GM12878 (cell line): ENCODE results near the gene FAM9C. TPM values are rescaled to one million over a fixed set of nuclear protein-coding genes. Genes with fewer than 3 reads are reported as not detected.

Source experiments
- ATAC-seq: fragments of 200-7000 bp; cut with Tn5 transposase; 3 replicates; pipeline ENCODE4 v1.9.1; 2020; ENCODE audit warnings: mild to moderate bottlenecking, moderate library complexity
- BruUV-seq: library from RNA; stranded (reverse); fragments of 400-500 nt; replicated peaks from 2 replicates; lab custom pipeline; 2021; lab: Mats Ljungman, UMichigan
- CTCF ChIA-PET: fragments of 300-600 bp; sonication (Branson Sonifier 250); formaldehyde crosslinking; extraction: SDS; loops from one replicate; lab custom pipeline; 2021; ENCODE audit warnings: inconsistent platforms; lab: Yijun Ruan, JAX
- POLR2A ChIA-PET: fragments of 350-600 bp; formaldehyde crosslinking; extraction: SDS; loops from one replicate; lab custom pipeline; 2021; ENCODE audit warnings: inconsistent platforms; lab: Charles Lee
- RAD21 ChIA-PET: fragments of 300-600 bp; sonication (Branson Sonifier 250); formaldehyde crosslinking; loops from one replicate; lab custom pipeline; 2023; ENCODE audit warnings: antibody characterized with exemption; ENCODE audit not compliant: unreplicated experiment; lab: Charles Lee
- SMC1A ChIA-PET: fragments of 300-600 bp; sonication (Branson Sonifier 250); formaldehyde crosslinking; loops from one replicate; lab custom pipeline; 2023; ENCODE audit not compliant: unreplicated experiment, uncharacterized antibody; lab: Charles Lee
- DNase-seq: peaks from one replicate; pipeline ENCODE4 v3.0.0-alpha.2; 2011; ENCODE audit warnings: low read depth, low spot score
- FAIRE-seq: peaks from 3 replicates; lab custom pipeline; 2011; peaks lifted over from hg19 to GRCh38; lab: Jason Lieb, UNC
- H2AFZ ChIP-seq: 2 replicates; pipeline ENCODE4 v1.6.0; 2011; ENCODE audit warnings: low read depth, low read length, control low read depth; ENCODE audit not compliant: control insufficient read depth
- H3K27ac ChIP-seq: 2 replicates; pipeline ENCODE4 v1.5.1; 2011; ENCODE audit warnings: control low read depth; ENCODE audit not compliant: control insufficient read depth, insufficient read depth
- H3K27me3 ChIP-seq, 2 experiments: replicated peaks in 1 of 2; 2 replicates each; pipeline versions ENCODE4 v1.6.0 to v1.6.1; 2011; ENCODE audit warnings: low read length in 1 of 2; ENCODE audit not compliant: control insufficient read depth in 2 of 2, insufficient read depth in 2 of 2
- H3K36me3 ChIP-seq, 2 experiments: 2 replicates each; pipeline ENCODE4 v1.5.1; 2011; ENCODE audit warnings: low read length in 1 of 2; ENCODE audit not compliant: control insufficient read depth in 2 of 2, insufficient read depth in 2 of 2
- H3K4me1 ChIP-seq: 2 replicates; pipeline ENCODE4 v1.6.1; 2011; ENCODE audit warnings: mild to moderate bottlenecking, low read length, moderate library complexity, mixed read lengths; ENCODE audit not compliant: control insufficient read depth, insufficient read depth
- H3K4me2 ChIP-seq: 2 replicates; pipeline ENCODE4 v1.6.0; 2011; ENCODE audit warnings: control low read depth; ENCODE audit not compliant: control insufficient read depth, insufficient read depth
- H3K4me3 ChIP-seq: fragments of 200-600 bp; sonication (generic); 2 replicates; pipeline ENCODE4 v1.5.1; 2016
- H3K79me2 ChIP-seq: 2 replicates; pipeline ENCODE4 v1.6.0; 2011; ENCODE audit warnings: low read length; ENCODE audit not compliant: control insufficient read depth, insufficient read depth
- H3K9ac ChIP-seq: 2 replicates; pipeline ENCODE4 v1.8.0; 2011; ENCODE audit warnings: low read length, control low read depth, mixed read lengths; ENCODE audit not compliant: control insufficient read depth, insufficient read depth
- H3K9me3 ChIP-seq: replicated peaks from 3 replicates; pipeline ENCODE4 v1.5.1; 2011; ENCODE audit warnings: mild to moderate bottlenecking, low read length; ENCODE audit not compliant: control insufficient read depth, insufficient read depth
- H4K20me1 ChIP-seq: 2 replicates; pipeline ENCODE4 v1.6.0; 2011; ENCODE audit not compliant: control insufficient read depth, insufficient read depth
- BHLHE40 ChIP-seq, 2 experiments: fragments of 450-650 bp in 1 of 2; IDR thresholded peaks; 2 replicates each; pipeline ENCODE4 v1.6.1; 2011 to 2017; ENCODE audit warnings: low read depth in 2 of 2, borderline replicate concordance in 1 of 2, improper control_type of control experiment in 1 of 2, low read length in 1 of 2, mild to moderate bottlenecking in 1 of 2
- EP300 ChIP-seq, 2 experiments: fragments of 150-350 bp in 1 of 2; IDR thresholded peaks; 2 replicates each; pipeline ENCODE4 v1.6.1; 2011 to 2012; ENCODE audit warnings: low read depth in 2 of 2, low read length in 2 of 2, borderline replicate concordance in 1 of 2, improper control_type of control experiment in 1 of 2, inconsistent platforms in 1 of 2; ENCODE audit not compliant: control insufficient read depth in 1 of 2
- IRF5 ChIP-seq: fragments of 450-650 bp; IDR thresholded peaks from 2 replicates; pipeline ENCODE4 v1.6.1; 2017; ENCODE audit warnings: borderline replicate concordance
- NFYB ChIP-seq: IDR thresholded peaks from 2 replicates; pipeline ENCODE4 v1.6.1; 2011; ENCODE audit warnings: low read depth, mild to moderate bottlenecking, low read length, improper control_type of control experiment, moderate library complexity; ENCODE audit not compliant: insufficient read depth
- NR2C1 ChIP-seq: fragments of 450-650 bp; IDR thresholded peaks from 2 replicates; pipeline ENCODE4 v1.6.1; 2017; ENCODE audit warnings: antibody characterized with exemption, mild to moderate bottlenecking, moderate library complexity
- POLR2AphosphoS5 ChIP-seq: IDR thresholded peaks from 2 replicates; pipeline ENCODE4 v1.6.1; 2011; ENCODE audit warnings: mild to moderate bottlenecking, low read length, inconsistent platforms
- RAD21 ChIP-seq: IDR thresholded peaks from 2 replicates; pipeline ENCODE4 v1.6.1; 2011; ENCODE audit warnings: mild to moderate bottlenecking, low read depth, low read length, moderate library complexity; ENCODE audit not compliant: insufficient read depth
- SIN3A ChIP-seq: IDR thresholded peaks from 2 replicates; pipeline ENCODE4 v1.6.1; 2012; ENCODE audit warnings: low read depth, low read length, improper control_type of control experiment
- SMAD1 ChIP-seq: fragments of 450-650 bp; IDR thresholded peaks from 2 replicates; pipeline ENCODE4 v1.6.1; 2018; ENCODE audit warnings: mild to moderate bottlenecking, low read depth; ENCODE audit not compliant: partially characterized antibody
- ZNF24 ChIP-seq: fragments of 450-650 bp; IDR thresholded peaks from 2 replicates; pipeline ENCODE4 v1.6.1; 2017; ENCODE audit warnings: antibody characterized with exemption, mild to moderate bottlenecking
- WGBS: methylation state at CpG from one replicate; pipeline ENCODE4 v1.1.6; 2016; ENCODE audit warnings: low lambda C conversion rate; ENCODE audit not compliant: insufficient replicate concordance, insufficient coverage; ENCODE audit errors: missing lambda C conversion rate; 5-methylcytosine and 5-hydroxymethylcytosine counted together
- in situ Hi-C: fragments of 300-500 bp; cut with MboI; formaldehyde crosslinking; loops from 9 replicates; pipeline ENCODE4 v1.14.3; 2018; ENCODE audit warnings: mixed read lengths
- intact Hi-C: fragments of 100-400 bp; cut with micrococcal nuclease; formaldehyde crosslinking; loops from one replicate; pipeline ENCODE4 v1.14.2; 2022; ENCODE audit not compliant: unreplicated experiment
- polyA plus RNA-seq, 11 experiments: library from polyadenylated mRNA; depleted of rRNA in 4 of 11; unstranded in 6 of 11; stranded (reverse) in 5 of 11; fragments of >200 nt; fragmentation: Nextera tagmentation in 4 of 11; fragmentation: Illumina TruSeq in 1 of 11; extraction: Ambion mirVana in 4 of 11; extraction: Trizol in 1 of 11; gene quantifications; 1 replicate in 1 of 11; 2 replicates in 10 of 11; pipeline versions ENCODE4 v1.2.1 to v1.2.3, GENCODE V29; 2011 to 2016; ENCODE audit warnings: inconsistent platforms in 2 of 11, missing spikeins in 2 of 11, low read depth in 1 of 11
- total RNA-seq, 4 experiments: library from RNA; depleted of rRNA in 3 of 4; stranded (reverse); fragments of >200 nt in 3 of 4; fragmentation: Illumina TruSeq in 1 of 4; extraction: Trizol in 1 of 4; gene quantifications; 2 replicates each; pipeline versions ENCODE4 v1.2.1 to v1.2.3, GENCODE V29; 2013 to 2021
- TF ChIP-seq, protein P1 (sequence below): IDR thresholded peaks from 2 replicates; pipeline ENCODE4 v1.6.1; 2012; ENCODE audit warnings: low read depth, low read length, improper control_type of control experiment
- TF ChIP-seq, protein P2 (sequence below): fragments of 450-650 bp; IDR thresholded peaks from 2 replicates; pipeline ENCODE4 v1.6.1; 2014; ENCODE audit warnings: mild to moderate bottlenecking
- TF ChIP-seq, protein P3 (sequence below): IDR thresholded peaks from 2 replicates; pipeline ENCODE4 v1.6.1; 2012; ENCODE audit warnings: low read length, inconsistent platforms
- TF ChIP-seq, protein P4 (sequence below): fragments of 450-650 bp; IDR thresholded peaks from 2 replicates; pipeline ENCODE4 v1.6.1; 2016; ENCODE audit warnings: mild to moderate bottlenecking

FAM9C gene
- total and polyA plus RNA-seq, 10 of the 15 experiments (the other 5 are each of a cell fraction or from before 2014, with no cell fraction given): 0.01 to 0.03 TPM; not detected in 8

GRCh38 chrX:13008189-13008533, 36.3 kb downstream of the FAM9C start:
- no peaks in the 10 kb centered on the region for H3K27me3 ChIP-seq
- H3K36me3 ChIP-seq: no peaks in the 10 kb centered on the region
- BruUV-seq: no TSS peak
- ChIA-PET POLR2A (interaction anchor here (0.6 to 17.2 kb wide), 13 partner anchors 11 to 76 kb away, joined by 3 to 280 read pairs (median 4); no protein-coding TSS in a partner anchor), RAD21 (interaction anchor here (0.8 to 22.5 kb wide), 11 partner anchors 16 to 249 kb away, joined by 3 to 689 read pairs (median 38); partner anchors contain the start of gene TMSB4X), CTCF (interaction anchor here (0.7 to 12.2 kb wide), 11 partner anchors 14 to 480 kb away, joined by 3 to 123 read pairs (median 9); no protein-coding TSS in a partner anchor), SMC1A (interaction anchor here (0.7 to 25.1 kb wide), 15 partner anchors 9 to 480 kb away, joined by 3 to 847 read pairs (median 13); partner anchors contain the start of gene TMSB4X)
- peak overlapping the region; percentile 35; the same call in 1 of the 2 replicates for H3K4me3 ChIP-seq
- intact Hi-C loops (loop anchor here (2.0 to 10.0 kb wide), 2 partner anchors 157 to 249 kb away; no protein-coding TSS in a partner anchor), in situ Hi-C loops (no loop called here)
- H4K20me1 ChIP-seq: no peaks in the 10 kb centered on the region
- H2AFZ ChIP-seq: no peak overlapping the region
- H3K9ac ChIP-seq: peak overlapping the region; percentile 75
- peak overlapping the region; percentile 91 for H3K27ac ChIP-seq
- H3K9me3 ChIP-seq: no peaks in the 10 kb centered on the region
- DNase-seq (no peak), ATAC-seq (peak; percentile 54), FAIRE-seq (peak; percentile 44)
- peak overlapping the region; percentile 93 for H3K4me2 ChIP-seq
- H3K4me1 ChIP-seq: peaks cover 72% of the 10 kb centered on the region
- no peaks in the 10 kb centered on the region; the same call in none of the 2 replicates for H3K79me2 ChIP-seq
- 3% methylated on average over 2 of the region's 2 CpGs for WGBS
- 0 out of 2 replicates have a peak, but pooled peaks have one; percentile 33 for TF ChIP-seq POLR2AphosphoS5
- TF ChIP-seq, protein P1, sequence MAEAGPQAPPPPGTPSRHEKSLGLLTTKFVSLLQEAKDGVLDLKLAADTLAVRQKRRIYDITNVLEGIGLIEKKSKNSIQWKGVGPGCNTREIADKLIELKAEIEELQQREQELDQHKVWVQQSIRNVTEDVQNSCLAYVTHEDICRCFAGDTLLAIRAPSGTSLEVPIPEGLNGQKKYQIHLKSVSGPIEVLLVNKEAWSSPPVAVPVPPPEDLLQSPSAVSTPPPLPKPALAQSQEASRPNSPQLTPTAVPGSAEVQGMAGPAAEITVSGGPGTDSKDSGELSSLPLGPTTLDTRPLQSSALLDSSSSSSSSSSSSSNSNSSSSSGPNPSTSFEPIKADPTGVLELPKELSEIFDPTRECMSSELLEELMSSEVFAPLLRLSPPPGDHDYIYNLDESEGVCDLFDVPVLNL: no peak
- no peak for TF ChIP-seq NFYB
- TF ChIP-seq NR2C1: no peak
- TF ChIP-seq, protein P2, sequence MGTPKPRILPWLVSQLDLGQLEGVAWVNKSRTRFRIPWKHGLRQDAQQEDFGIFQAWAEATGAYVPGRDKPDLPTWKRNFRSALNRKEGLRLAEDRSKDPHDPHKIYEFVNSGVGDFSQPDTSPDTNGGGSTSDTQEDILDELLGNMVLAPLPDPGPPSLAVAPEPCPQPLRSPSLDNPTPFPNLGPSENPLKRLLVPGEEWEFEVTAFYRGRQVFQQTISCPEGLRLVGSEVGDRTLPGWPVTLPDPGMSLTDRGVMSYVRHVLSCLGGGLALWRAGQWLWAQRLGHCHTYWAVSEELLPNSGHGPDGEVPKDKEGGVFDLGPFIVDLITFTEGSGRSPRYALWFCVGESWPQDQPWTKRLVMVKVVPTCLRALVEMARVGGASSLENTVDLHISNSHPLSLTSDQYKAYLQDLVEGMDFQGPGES: no peak
- TF ChIP-seq, protein P3, sequence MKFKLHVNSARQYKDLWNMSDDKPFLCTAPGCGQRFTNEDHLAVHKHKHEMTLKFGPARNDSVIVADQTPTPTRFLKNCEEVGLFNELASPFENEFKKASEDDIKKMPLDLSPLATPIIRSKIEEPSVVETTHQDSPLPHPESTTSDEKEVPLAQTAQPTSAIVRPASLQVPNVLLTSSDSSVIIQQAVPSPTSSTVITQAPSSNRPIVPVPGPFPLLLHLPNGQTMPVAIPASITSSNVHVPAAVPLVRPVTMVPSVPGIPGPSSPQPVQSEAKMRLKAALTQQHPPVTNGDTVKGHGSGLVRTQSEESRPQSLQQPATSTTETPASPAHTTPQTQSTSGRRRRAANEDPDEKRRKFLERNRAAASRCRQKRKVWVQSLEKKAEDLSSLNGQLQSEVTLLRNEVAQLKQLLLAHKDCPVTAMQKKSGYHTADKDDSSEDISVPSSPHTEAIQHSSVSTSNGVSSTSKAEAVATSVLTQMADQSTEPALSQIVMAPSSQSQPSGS: 0 out of 2 replicates have a peak, but pooled peaks have one; percentile 51
- no peak for TF ChIP-seq SIN3A
- TF ChIP-seq IRF5: no peak
- TF ChIP-seq EP300 (IDR thresholded peaks at IDR 0.05; ENCODE audit: borderline replicate concordance in 1 of 2, control insufficient read depth in 1 of 2, low read depth in 2 of 2, low read length in 2 of 2): peak in 1 of 2 experiments; percentile 48; a peak in 1 of 4 replicates
- TF ChIP-seq, protein P4, sequence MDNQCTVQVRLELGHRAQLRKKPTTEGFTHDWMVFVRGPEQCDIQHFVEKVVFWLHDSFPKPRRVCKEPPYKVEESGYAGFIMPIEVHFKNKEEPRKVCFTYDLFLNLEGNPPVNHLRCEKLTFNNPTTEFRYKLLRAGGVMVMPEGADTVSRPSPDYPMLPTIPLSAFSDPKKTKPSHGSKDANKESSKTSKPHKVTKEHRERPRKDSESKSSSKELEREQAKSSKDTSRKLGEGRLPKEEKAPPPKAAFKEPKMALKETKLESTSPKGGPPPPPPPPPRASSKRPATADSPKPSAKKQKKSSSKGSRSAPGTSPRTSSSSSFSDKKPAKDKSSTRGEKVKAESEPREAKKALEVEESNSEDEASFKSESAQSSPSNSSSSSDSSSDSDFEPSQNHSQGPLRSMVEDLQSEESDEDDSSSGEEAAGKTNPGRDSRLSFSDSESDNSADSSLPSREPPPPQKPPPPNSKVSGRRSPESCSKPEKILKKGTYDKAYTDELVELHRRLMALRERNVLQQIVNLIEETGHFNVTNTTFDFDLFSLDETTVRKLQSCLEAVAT: 0 out of 2 replicates have a peak, but pooled peaks have one; percentile 11
- TF ChIP-seq BHLHE40 (IDR thresholded peaks at IDR 0.05; ENCODE audit: borderline replicate concordance in 1 of 2, low read depth in 2 of 2, low read length in 1 of 2): 0 out of 4 replicates have a peak, but pooled peaks of 1 of the 2 experiments have one; percentile 21
- no peak for TF ChIP-seq ZNF24
- TF ChIP-seq SMAD1: no peak
- 0 out of 2 replicates have a peak, but pooled peaks have one; percentile 13 for TF ChIP-seq RAD21
